ENCODE measurements around the gene RFC2.

The RFC2 gene

DNA sequence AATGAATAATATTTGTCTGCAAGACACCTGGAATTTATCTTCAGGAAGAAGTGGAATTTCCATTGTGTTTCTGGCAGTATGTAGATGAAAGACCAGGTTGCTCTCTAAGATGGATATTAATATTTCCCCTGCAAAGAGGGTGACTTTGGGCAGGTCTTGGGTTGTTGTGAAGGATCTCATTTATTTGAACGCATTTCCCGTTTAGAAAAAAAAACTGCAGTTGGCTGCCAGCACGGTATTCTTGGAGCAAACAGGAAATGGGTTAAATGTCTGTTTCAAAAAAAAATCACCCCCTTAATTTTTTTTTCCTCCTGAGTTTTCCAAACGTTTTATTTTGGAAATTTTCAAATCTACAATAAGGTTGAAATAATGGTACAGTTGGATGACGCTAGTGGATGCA, 68.6 kb downstream of the RFC2 start:
- FAIRE-seq, result no peak

DNA sequence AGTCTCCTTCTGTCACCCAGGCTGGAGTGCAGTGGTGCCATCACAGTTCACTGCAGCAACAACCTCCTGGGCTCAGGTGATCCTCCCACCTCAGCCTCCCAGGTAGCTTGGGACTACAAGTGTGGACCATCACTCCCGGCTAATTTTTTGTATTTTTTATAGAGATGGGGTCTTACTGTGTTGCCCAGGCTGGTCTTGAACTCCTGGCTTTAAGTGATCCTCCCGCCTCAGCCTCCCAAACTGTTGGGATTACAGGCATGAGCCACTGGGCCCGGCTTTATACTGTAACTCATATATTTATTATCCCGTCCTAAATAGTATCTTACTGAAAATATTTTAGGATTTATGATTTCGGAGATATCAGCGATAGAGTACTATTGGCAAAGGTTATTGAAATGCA, 69.2 kb downstream of the RFC2 start:
- FAIRE-seq, result no peak

DNA sequence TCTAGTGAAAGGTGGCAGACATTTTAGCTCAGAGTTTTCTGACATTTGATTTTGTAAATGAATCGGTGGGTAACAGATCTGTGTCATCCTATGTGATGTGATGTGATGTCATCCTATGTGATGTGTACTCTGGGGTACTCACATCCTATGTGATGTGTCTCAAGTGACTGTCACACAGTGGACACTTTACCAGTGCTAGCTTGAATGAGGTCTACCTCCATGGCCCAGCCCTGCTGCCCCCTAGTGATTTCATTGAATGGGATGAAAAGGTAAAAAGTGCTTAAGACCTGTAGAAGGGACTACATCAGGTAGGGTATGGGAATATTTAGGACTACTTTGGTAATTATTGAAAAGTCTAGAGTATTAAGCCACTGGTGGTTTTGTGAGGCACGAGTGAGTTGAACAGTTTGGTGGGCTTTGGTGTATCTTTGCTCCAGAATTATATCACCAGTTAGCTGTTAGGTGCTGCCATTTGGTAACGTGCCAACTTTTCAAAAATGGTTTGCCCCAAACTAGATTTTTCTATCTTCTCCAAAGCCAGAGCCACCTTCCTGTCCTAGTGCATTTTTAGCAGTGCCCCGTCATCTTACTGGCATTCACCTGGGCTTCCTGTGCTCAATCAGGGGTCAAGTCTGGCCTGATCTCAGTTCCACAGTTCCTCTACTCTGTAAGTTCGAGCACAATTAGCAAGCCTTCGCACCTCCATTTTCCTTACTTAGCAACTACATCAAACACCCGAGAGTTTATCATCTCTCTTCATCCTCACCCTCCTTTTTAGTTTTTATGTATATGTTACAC, 70.3 kb downstream of the RFC2 start:
- FAIRE-seq, result no peak

DNA sequence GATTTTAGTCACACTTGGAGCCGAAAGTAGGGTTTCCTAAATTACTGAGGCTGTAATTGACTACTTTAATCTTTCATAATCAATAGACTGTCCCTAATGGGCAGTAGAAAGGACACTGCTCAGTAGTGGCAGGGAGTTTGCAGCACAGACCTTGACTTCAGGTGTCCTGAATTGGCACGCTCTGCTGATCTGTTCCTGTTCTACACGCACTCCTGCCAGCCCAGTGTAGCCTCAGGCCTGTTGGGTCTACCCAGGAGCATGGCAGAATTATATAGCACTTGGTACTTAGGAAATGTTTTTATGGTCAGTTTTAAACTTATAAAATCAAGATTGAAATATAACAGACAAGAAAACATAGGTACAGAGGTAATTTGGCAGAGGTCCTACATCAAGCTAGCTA, 71.1 kb downstream of the RFC2 start:
- FAIRE-seq, result no peak

DNA sequence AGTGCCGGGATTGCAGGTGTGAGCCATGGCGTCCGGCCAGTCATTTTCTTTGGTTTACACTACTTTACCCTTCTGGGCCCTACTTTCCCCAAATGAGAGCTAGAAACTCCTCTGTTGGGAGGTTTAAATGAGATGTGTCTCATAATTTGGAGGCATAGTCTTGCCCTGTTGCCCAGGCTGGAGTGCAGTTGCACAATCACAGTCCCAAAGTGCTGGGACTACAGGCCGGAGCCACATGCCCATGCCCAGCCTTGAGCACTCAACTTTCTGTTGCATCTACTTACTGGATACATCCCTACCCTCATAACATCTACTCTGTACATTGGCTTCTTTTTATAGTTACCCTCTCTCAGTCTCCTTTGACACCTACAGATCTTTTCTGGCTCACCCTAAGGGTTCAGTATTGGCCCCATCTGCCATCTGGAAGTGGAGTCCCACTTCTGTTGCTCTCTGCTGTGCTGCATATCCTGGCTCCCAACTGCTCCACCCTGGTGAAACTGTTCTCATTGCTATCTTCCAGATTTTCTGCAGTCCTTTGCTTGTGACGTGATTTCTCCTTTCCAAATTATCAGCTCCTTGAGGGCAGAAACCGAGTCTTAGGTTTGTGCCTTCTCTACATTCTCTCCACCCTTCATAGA, 71.6 kb downstream of the RFC2 start:
- FAIRE-seq, result no peak

DNA sequence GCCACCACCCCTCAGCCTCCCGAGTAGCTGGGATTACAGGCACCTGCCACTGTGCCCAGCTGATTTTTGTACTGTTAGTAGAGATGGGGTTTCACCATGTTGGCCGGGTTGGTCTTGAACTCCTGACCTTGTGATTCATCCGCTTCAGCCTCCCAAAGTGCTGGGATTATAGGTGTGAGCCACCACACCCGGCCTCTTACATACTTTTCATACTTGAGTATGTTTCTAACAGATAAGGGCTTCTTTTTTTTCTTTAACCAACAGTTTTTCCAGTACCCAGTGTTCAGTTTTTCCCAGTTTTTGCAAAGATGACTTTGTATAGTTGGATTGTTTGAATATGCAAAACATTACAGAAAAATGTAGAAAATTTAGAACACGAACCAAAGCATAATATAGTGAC, 72.4 kb downstream of the RFC2 start:
- FAIRE-seq, result no peak
